Mucosa of rectum (tissue), 2 donors: ENCODE results near the gene LPCAT2.
"Not testable (repeated sequence)": the region's sequence is repeated elsewhere in the genome, so short reads cannot be mapped to it uniquely, and the experiment has no call there.

Experiments
- H3K27ac ChIP-seq, 2 donors: one replicate each; pipeline ENCODE4 v1.7.0; 2013; ENCODE audit warnings: inconsistent platforms in 2 of 2, low read depth in 2 of 2, low read length in 2 of 2
- H3K27me3 ChIP-seq, 2 donors: one replicate each; pipeline ENCODE4 v1.7.0; 2013; ENCODE audit warnings: low read length in 2 of 2; ENCODE audit not compliant: control insufficient read depth in 2 of 2, insufficient read depth in 2 of 2
- H3K36me3 ChIP-seq, 2 donors: one replicate each; pipeline ENCODE4 v1.7.0; 2013; ENCODE audit warnings: low read length in 2 of 2; ENCODE audit not compliant: control insufficient read depth in 2 of 2, insufficient read depth in 2 of 2
- H3K4me1 ChIP-seq, 2 donors: one replicate each; pipeline ENCODE4 v1.7.0; 2013; ENCODE audit warnings: low read length in 2 of 2, mild to moderate bottlenecking in 1 of 2; ENCODE audit not compliant: control insufficient read depth in 2 of 2, insufficient read depth in 2 of 2
- H3K4me3 ChIP-seq, 2 donors: one replicate each; pipeline ENCODE4 v1.7.0; 2013; ENCODE audit warnings: low read length in 2 of 2
- H3K9ac ChIP-seq, 2 donors: one replicate each; pipeline ENCODE4 v1.7.0; 2013; ENCODE audit warnings: low read length in 2 of 2, low read depth in 1 of 2, mild to moderate bottlenecking in 1 of 2
- H3K9me3 ChIP-seq, 2 donors: one replicate each; pipeline ENCODE4 v1.7.0; 2013; ENCODE audit warnings: low read length in 2 of 2; ENCODE audit not compliant: control insufficient read depth in 2 of 2
- donor health status: healthy.
- donor health status: Normal muscosa, but diverticular disease.

LPCAT2 gene

DNA sequence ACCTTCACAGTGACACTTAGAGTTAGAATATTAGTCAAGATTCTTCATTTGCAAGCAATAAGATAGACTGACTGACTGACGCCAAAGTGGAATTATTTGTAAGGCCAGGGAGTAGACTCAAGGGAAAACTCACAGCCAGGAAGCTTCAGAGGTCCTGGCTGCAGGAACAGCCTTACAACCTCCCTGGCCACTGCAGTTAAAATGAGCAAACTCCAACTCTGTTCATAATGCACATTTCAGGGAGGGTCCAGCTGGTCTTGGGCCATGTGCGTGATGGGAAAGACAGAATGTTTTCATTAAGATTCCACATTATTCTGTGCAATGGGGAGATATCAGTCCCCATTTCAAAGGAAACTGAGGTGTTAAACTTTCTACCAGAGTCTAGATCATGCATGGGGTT lies 67.5 kb downstream of the LPCAT2 start:
- Histone ChIP-seq H3K4me1 (no peaks in the 10 kb centered on the region), H3K9ac (no peak overlapping the region), H3K27me3 (no peaks in the 10 kb centered on the region), H3K36me3 (peaks cover 6 to 10% of the 10 kb centered on the region in 2 donors), H3K4me3 (no peak overlapping the region), H3K9me3 (no peaks in the 10 kb centered on the region), H3K27ac (no peak overlapping the region)

DNA sequence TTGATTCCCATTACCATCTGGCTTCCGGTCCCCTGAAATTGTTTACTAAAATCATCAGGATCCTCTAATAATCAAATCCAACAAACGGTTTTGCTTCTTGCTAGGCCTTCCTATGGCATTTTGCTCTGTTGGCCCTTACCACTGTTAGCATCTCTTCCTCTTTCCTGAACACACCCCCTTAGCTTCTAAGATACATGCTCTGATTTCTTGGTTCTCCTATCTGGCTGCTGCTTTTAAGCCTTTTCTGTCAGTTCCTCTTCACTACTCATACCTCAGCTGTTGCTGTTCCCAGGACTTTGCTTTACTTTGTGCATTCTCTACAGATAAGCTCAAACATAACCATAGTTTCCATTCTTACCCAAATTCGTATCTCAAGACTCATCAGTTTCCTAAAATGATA lies 69.0 kb downstream of the LPCAT2 start:
- Histone ChIP-seq H3K36me3 (peaks cover 6 to 10% of the 10 kb centered on the region in 2 donors), H3K27ac (no peak overlapping the region), H3K4me1 (no peaks in the 10 kb centered on the region), H3K4me3 (no peak overlapping the region), H3K9me3 (no peaks in the 10 kb centered on the region), H3K9ac (no peak overlapping the region), H3K27me3 (no peaks in the 10 kb centered on the region)

GRCh38 chr16:55585631-55586030 lies 76.8 kb downstream of the LPCAT2 start:
- Histone ChIP-seq H3K27me3 (no peaks in the 10 kb centered on the region), H3K4me3 (no peak overlapping the region), H3K9ac (no peak overlapping the region), H3K9me3 (no peaks in the 10 kb centered on the region), H3K27ac (no peak overlapping the region), H3K4me1 (no peaks in the 10 kb centered on the region), H3K36me3 (no peaks in the 10 kb centered on the region)

GRCh38 chr16:55588799-55589198 lies 79.9 kb downstream of the LPCAT2 start:
- Histone ChIP-seq H3K27ac (no peak overlapping the region), H3K9me3 (no peaks in the 10 kb centered on the region), H3K9ac (no peak overlapping the region), H3K4me1 (no peaks in the 10 kb centered on the region), H3K4me3 (no peak overlapping the region), H3K36me3 (no peaks in the 10 kb centered on the region), H3K27me3 (peaks cover 0 to 2% of the 10 kb centered on the region in 2 donors)

- no peak overlapping the region for H3K9ac ChIP-seq
- no peaks in the 10 kb centered on the region for H3K36me3 ChIP-seq
- peaks cover 0 to 2% of the 10 kb centered on the region in 2 donors for H3K27me3 ChIP-seq
- H3K27ac ChIP-seq, result no peak overlapping the region
- no peaks in the 10 kb centered on the region for H3K9me3 ChIP-seq
- H3K4me3 ChIP-seq, result no peak overlapping the region
- no peaks in the 10 kb centered on the region for H3K4me1 ChIP-seq
Measured at GRCh38 chr16:55592306-55592705, 83.4 kb downstream of the LPCAT2 start.

DNA sequence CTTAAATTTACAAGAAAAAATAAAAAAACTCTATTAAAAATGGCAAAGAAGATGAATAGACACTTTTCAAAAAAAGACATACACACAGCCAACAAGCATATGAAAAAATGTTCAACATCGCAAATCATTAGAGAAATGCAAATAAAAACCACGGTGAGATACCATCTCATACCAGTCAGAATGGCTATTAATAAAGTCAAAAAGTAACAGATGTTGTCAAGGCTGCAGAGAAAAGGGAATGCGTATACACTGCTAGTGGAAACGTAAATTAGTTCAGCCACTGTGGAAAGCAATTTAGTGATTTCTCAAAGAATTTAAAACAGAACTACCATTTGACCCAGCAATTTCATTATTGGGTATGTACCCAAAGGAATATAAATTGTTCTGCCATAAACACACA lies 89.1 kb downstream of the LPCAT2 start:
- H3K4me1 ChIP-seq, result no peaks in the 10 kb centered on the region
- peaks cover 0 to 2% of the 10 kb centered on the region in 2 donors for H3K27me3 ChIP-seq
- H3K4me3 ChIP-seq, result no peak overlapping the region
- H3K9ac ChIP-seq, result no peak overlapping the region
- H3K36me3 ChIP-seq, result no peaks in the 10 kb centered on the region
- H3K27ac ChIP-seq, result no peak overlapping the region
- no peaks in the 10 kb centered on the region for H3K9me3 ChIP-seq

DNA sequence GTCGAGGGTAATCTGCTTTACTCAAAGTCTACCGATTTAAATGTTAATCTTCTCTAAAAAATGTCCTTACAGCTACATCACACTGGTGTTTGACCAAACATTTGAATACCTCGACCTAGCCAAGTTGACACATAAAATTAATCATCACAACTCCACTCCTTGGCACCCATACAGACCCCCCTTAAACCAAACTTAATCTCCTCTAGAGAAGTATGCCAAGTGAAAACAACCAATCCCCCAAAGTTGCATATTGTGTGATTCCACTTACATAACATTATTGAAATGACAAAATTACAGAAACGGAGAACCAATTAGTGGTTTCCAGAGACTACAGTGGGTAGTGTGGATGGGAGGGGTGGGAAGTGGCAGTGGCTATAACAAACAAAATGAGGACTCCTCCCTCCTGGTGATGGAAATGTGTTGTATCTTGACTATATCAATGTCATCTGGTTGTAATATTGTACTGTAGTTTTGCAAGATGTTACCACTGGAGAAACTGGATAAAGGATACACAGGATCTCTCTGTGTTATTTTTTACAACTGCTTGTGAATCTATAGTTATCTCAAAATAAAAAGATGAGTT lies 97.0 kb downstream of the LPCAT2 start:
- H3K27me3 ChIP-seq, result no peaks in the 10 kb centered on the region
- H3K4me3 ChIP-seq, result no peak overlapping the region
- H3K27ac ChIP-seq, result no peak overlapping the region
- H3K9ac ChIP-seq, result no peak overlapping the region
- H3K36me3 ChIP-seq, result no peaks in the 10 kb centered on the region
- H3K9me3 ChIP-seq, result no peaks in the 10 kb centered on the region
- no peaks in the 10 kb centered on the region for H3K4me1 ChIP-seq

DNA sequence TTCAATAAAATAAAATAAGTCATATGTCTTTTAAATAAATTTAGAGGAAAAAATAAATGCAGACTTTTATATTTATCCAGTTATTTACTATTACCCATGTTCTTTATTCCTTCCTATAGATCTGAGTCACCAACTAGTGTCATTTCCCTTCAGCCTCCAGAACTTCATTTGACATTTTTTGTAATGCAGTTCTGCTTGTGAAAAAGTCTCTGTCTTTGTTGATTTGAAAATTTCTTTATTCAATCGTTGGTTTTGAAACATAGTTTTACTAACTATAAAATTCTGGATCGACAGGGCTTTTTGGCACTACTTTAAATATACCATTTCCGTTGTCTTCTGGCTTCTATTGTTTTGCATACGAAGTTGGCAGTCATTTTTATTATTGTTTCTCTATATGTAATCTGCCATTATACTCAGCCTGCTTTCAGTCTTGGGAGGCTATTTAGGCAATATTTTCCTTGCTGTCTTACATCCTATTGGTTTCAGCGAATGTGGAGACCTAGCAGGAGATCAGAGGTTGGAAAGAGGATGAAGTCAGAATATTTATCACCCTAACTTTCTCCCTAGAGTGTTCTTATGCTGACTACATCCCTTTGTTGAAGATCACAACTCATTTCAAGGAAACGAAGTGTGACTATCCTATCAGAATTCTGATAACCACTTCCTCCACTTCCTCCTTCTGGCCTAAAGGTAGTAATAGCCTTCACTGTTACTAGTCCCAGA lies 104.9 kb downstream of the LPCAT2 start:
- Histone ChIP-seq H3K9ac (no peak overlapping the region), H3K4me3 (no peak overlapping the region), H3K27ac (no peak overlapping the region), H3K36me3 (no peaks in the 10 kb centered on the region), H3K27me3 (no peaks in the 10 kb centered on the region), H3K9me3 (no peaks in the 10 kb centered on the region), H3K4me1 (no peaks in the 10 kb centered on the region)

GRCh38 chr16:55615071-55615470 lies 106.2 kb downstream of the LPCAT2 start:
- no peaks in the 10 kb centered on the region for H3K36me3 ChIP-seq

DNA sequence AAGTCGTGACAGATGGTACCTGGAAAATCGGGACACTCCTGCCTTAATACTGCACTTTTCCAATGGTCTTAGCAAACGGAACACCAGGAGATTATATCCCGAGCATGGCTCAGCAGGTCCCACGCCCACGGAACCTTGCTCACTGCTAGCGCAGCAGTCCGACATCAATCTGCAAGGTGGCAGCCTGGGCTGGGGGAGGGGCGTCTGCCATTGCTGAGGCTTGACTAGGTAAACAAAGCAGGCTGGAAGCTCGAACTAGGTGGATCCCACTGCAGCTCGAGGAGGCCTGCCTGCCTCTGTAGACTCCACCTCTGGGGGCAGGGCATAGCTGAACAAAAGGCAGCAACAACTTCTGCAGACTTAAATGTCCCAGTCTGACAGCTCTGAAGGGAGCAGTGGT lies 106.8 kb downstream of the LPCAT2 start:
- not testable (repeated sequence) for H3K27ac ChIP-seq, H3K9ac ChIP-seq, H3K4me3 ChIP-seq, H3K9me3 ChIP-seq, H3K36me3 ChIP-seq, H3K27me3 ChIP-seq, H3K4me1 ChIP-seq

More at GRCh38 chr16:55615071-55615470, 106.2 kb downstream of the LPCAT2 start:
- H3K4me3 ChIP-seq, result no peak overlapping the region
- H3K27me3 ChIP-seq, result no peaks in the 10 kb centered on the region
- no peak overlapping the region for H3K27ac ChIP-seq
- H3K9ac ChIP-seq, result no peak overlapping the region
- no peaks in the 10 kb centered on the region for H3K9me3 ChIP-seq
- H3K4me1 ChIP-seq, result no peaks in the 10 kb centered on the region
